ENCODE data around the gene MCEMP1. TPM values are rescaled to one million over a fixed set of nuclear protein-coding genes. Genes with fewer than 3 reads are reported as not detected.
A peak's percentile ranks its signal among the peaks of the same experiment; 100 is the strongest.

MCEMP1 gene
- total and polyA plus RNA-seq, 2 donors from 2014 or later, result 0.28 to 0.38 TPM

DNA sequence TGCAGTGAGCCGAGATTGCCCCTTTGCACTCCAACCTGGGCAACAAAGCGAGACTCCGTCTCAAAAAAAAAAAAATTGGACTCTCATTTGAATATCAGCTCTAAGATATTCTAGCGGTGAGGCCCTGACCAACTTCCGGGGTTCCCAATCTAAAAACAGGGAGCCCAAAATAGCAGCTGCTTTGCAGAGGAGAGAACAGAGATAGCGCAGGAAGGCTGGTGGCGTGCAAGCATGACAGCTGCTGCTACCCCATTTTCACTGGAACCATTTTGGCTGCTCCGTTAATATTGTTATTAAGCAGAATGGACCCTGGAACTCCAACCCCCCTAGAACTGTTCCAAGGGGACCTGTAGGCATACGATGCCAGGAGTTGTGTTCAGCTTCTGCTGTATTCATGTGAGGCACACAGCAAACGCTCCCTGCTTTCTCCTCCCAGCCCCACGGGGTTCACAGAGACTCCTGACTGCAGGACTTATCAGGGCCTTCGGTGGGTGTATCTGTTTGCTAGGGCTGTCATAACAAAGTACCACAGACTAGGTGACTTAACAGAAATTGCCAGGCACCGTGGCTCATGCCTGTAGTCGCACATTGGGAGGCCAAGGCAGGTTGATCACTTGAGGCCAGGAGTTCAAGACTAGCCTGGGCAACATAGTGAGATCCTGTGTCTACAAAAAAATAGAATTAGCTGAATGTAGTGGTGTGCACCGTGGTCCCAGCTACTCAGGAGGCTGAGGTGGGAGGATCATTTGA is 28.4 kb upstream of the MCEMP1 start:
- no peak for FAIRE-seq
- H3K36me3 ChIP-seq (ENCODE audit: control insufficient read depth in 2 of 3, insufficient read depth in 3 of 3, low read length in 3 of 3), result no peaks in the 10 kb centered on the region
- intact Hi-C loops (cut with DNase I), result no loop called here
- no peaks in the 10 kb centered on the region for H3K27me3 ChIP-seq (ENCODE audit: control insufficient read depth, insufficient read depth, low read length)
- peaks cover 0 to 3% (median 0%) of the 10 kb centered on the region in 3 donors for H3K4me1 ChIP-seq (ENCODE audit: control insufficient read depth in 2 of 3, insufficient read depth in 2 of 3, low read depth in 1 of 3, low read length in 3 of 3)
- no peak overlapping the region for H3K4me3 ChIP-seq (ENCODE audit: low read length in 3 of 3)
- TF ChIP-seq, protein P1, sequence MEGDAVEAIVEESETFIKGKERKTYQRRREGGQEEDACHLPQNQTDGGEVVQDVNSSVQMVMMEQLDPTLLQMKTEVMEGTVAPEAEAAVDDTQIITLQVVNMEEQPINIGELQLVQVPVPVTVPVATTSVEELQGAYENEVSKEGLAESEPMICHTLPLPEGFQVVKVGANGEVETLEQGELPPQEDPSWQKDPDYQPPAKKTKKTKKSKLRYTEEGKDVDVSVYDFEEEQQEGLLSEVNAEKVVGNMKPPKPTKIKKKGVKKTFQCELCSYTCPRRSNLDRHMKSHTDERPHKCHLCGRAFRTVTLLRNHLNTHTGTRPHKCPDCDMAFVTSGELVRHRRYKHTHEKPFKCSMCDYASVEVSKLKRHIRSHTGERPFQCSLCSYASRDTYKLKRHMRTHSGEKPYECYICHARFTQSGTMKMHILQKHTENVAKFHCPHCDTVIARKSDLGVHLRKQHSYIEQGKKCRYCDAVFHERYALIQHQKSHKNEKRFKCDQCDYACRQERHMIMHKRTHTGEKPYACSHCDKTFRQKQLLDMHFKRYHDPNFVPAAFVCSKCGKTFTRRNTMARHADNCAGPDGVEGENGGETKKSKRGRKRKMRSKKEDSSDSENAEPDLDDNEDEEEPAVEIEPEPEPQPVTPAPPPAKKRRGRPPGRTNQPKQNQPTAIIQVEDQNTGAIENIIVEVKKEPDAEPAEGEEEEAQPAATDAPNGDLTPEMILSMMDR (IDR thresholded peaks at IDR 0.05; ENCODE audit: borderline replicate concordance, extremely low read depth, insufficient read depth), result no peak
- no peaks in the 10 kb centered on the region for H3K9me3 ChIP-seq (ENCODE audit: control insufficient read depth in 2 of 3, insufficient read depth in 1 of 3, low read length in 3 of 3)
- H3K27ac ChIP-seq (ENCODE audit: low read depth in 2 of 2, low read length in 2 of 2), result no peak overlapping the region
- no peak for DNase-seq
- no peak overlapping the region for H3K9ac ChIP-seq (ENCODE audit: low read length in 3 of 3)

DNA sequence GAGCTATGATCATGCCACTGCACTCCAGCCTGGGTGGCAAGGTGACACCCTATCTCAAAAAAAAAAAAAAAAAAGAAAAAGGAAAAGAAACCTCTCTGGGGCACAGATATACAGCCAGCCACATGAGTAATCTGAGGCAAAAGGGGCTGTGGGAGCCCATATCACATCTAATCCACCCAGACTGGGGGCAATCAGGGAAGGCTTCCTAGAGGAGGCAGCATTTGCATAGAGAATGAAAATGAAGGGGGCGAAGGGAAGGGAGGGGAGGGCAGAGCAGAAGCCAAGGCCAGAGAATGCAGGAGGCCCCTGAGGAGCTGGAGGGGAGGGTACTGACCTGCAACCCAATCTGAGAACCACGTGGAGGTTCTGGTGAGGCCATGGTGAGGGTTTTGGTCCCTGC is 26.7 kb upstream of the MCEMP1 start:
- no peak for FAIRE-seq
- TF ChIP-seq, protein P1 (IDR thresholded peaks at IDR 0.05; ENCODE audit: borderline replicate concordance, extremely low read depth, insufficient read depth), result no peak

DNA sequence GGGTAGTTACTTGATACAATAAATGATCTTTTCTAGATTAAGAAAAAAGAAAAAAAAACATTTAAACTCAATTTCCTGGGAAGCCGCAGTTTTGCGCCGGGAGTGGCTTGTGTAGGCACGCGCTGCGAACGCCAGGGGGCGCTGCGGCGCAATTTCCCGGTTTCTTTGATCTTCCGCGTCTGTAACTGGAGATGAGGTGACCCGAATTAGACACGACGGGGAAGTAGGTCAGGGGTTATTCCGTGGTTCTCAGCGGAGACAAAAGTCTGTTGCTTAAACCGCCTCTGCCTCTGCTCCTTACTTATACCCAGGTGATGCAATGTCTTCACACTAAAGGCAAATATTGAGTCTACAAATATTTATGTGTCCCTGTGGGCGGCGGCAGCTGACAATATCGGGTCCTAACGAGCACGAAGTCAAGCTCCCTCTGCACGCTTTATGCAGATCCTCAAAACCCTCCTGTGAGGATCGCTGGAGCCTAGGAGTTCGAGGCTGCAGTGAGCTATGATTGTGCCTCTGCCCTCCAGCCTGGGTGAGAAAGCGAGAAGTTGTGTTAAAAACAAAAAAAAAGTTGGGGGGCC is 24.7 kb upstream of the MCEMP1 start:
- peak overlapping the region in 1 of 3 donors; percentile 41 for H3K4me3 ChIP-seq (ENCODE audit: low read length in 3 of 3)
- DNase-seq (peak; percentile 86 to 92 (median 90)), FAIRE-seq (peak; percentile 29)
- no peak overlapping the region for H3K9ac ChIP-seq (ENCODE audit: low read length in 3 of 3)
- TF ChIP-seq, protein P1 (IDR thresholded peaks at IDR 0.05; ENCODE audit: borderline replicate concordance, extremely low read depth, insufficient read depth), result peak; percentile 97
- H3K36me3 ChIP-seq (ENCODE audit: control insufficient read depth in 2 of 3, insufficient read depth in 3 of 3, low read length in 3 of 3), result no peaks in the 10 kb centered on the region
- H3K27ac ChIP-seq (ENCODE audit: low read depth in 2 of 2, low read length in 2 of 2), result no peak overlapping the region
- H3K27me3 ChIP-seq (ENCODE audit: control insufficient read depth, insufficient read depth, low read length), result no peaks in the 10 kb centered on the region
- H3K9me3 ChIP-seq (ENCODE audit: control insufficient read depth in 2 of 3, insufficient read depth in 1 of 3, low read length in 3 of 3), result no peaks in the 10 kb centered on the region
- intact Hi-C loops (cut with DNase I), result no loop called here
- H3K4me1 ChIP-seq (ENCODE audit: control insufficient read depth in 2 of 3, insufficient read depth in 2 of 3, low read depth in 1 of 3, low read length in 3 of 3), result peaks cover 0 to 3% (median 0%) of the 10 kb centered on the region in 3 donors

More for the DNA sequence above, 26.7 kb upstream of the MCEMP1 start:
- no peak for DNase-seq
- Histone ChIP-seq H3K27me3 (ENCODE audit: control insufficient read depth, insufficient read depth, low read length) (no peaks in the 10 kb centered on the region), H3K9me3 (ENCODE audit: control insufficient read depth in 2 of 3, insufficient read depth in 1 of 3, low read length in 3 of 3) (no peaks in the 10 kb centered on the region), H3K27ac (ENCODE audit: low read depth in 2 of 2, low read length in 2 of 2) (no peak overlapping the region), H3K36me3 (ENCODE audit: control insufficient read depth in 2 of 3, insufficient read depth in 3 of 3, low read length in 3 of 3) (no peaks in the 10 kb centered on the region), H3K4me1 (ENCODE audit: control insufficient read depth in 2 of 3, insufficient read depth in 2 of 3, low read depth in 1 of 3, low read length in 3 of 3) (peaks cover 0 to 3% (median 0%) of the 10 kb centered on the region in 3 donors), H3K9ac (ENCODE audit: low read length in 3 of 3) (no peak overlapping the region), H3K4me3 (ENCODE audit: low read length in 3 of 3) (no peak overlapping the region)
- intact Hi-C loops (cut with DNase I), result no loop called here
